ENCODE data around the gene TFF3. TPM values are rescaled to one million over a fixed set of nuclear protein-coding genes. Genes with fewer than 3 reads are reported as not detected.

The TFF3 gene
- total and polyA plus RNA-seq, 2 experiments from 2014 or later = 1.2 to 3.3 TPM

DNA sequence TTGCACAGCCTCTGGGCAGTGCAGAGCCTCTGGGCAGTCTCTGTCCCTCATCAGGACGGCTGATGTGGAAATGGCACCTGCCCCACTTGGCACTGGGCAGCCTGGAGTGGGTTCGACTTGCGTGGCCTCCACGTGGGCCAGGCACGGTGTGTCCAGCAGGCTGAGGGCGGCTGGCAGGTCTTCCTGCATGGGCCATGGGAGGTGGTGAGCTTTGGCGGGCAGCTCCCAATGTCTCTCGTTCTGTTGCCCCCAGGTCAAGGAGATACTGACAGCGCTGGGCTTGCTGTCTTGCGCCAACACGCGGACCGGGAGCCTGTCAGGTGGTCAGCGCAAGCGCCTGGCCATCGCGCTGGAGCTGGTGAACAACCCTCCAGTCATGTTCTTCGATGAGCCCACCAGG lies 33.2 kb downstream of the TFF3 start:
- Histone ChIP-seq H3K4me2 (no peak overlapping the region), H3K27ac (ENCODE audit: low read depth) (no peak overlapping the region), H2AFZ (no peak overlapping the region), H3K27me3 (ENCODE audit: insufficient read depth) (no peaks in the 10 kb centered on the region), H3F3A (replicated peaks; ENCODE audit: low read depth) (no peaks in the 10 kb centered on the region), H4K20me1 (replicated peaks; ENCODE audit: insufficient read depth) (no peaks in the 10 kb centered on the region), H3K9me2 (ENCODE audit: insufficient read depth) (no peaks in the 10 kb centered on the region), H3K36me3 (ENCODE audit: insufficient read depth) (no peaks in the 10 kb centered on the region), H3K4me3 (no peak overlapping the region), H3K4me1 (ENCODE audit: insufficient read depth) (no peaks in the 10 kb centered on the region), H3K79me2 (replicated peaks; ENCODE audit: insufficient read depth) (no peaks in the 10 kb centered on the region)
- H3K4me1 Mint-ChIP-seq = no peaks in the 10 kb centered on the region; the same call in 2 of the 3 replicates
- DNase-seq (ENCODE audit: low spot score) (no peak), ATAC-seq (no peak)
- no peak overlapping the region for H3K27ac Mint-ChIP-seq
- H3K4me3 Mint-ChIP-seq = no peak overlapping the region
- no peaks in the 10 kb centered on the region for H3K9me3 Mint-ChIP-seq
- no peak for TF ChIP-seq CTCF (conservative IDR thresholded peaks at IDR 0.05; ENCODE audit: low read depth in 2 of 2)
- no peak for TF ChIP-seq NANOG (IDR thresholded peaks at IDR 0.05; ENCODE audit: borderline replicate concordance)
- TF ChIP-seq, protein P1, sequence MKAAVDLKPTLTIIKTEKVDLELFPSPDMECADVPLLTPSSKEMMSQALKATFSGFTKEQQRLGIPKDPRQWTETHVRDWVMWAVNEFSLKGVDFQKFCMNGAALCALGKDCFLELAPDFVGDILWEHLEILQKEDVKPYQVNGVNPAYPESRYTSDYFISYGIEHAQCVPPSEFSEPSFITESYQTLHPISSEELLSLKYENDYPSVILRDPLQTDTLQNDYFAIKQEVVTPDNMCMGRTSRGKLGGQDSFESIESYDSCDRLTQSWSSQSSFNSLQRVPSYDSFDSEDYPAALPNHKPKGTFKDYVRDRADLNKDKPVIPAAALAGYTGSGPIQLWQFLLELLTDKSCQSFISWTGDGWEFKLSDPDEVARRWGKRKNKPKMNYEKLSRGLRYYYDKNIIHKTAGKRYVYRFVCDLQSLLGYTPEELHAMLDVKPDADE (IDR thresholded peaks at IDR 0.05) = no peak
- no peak for TF ChIP-seq JUNB (IDR thresholded peaks at IDR 0.05; ENCODE audit: unreplicated experiment)
- no peak for TF ChIP-seq CREB1 (CRISPR knock-in tag; IDR thresholded peaks at IDR 0.05; ENCODE audit: low read depth)
- TF ChIP-seq EZH2 (IDR thresholded peaks at IDR 0.05; ENCODE audit: low read depth, unreplicated experiment) = no peak
- TF ChIP-seq ZNF114 (CRISPR knock-in tag; IDR thresholded peaks at IDR 0.05) = no peak
- TF ChIP-seq POLR2AphosphoS5 (IDR thresholded peaks at IDR 0.05; ENCODE audit: low read depth) = no peak
- TF ChIP-seq ZNF331 (CRISPR knock-in tag; IDR thresholded peaks at IDR 0.05; ENCODE audit: low read depth) = no peak
- TF ChIP-seq ZNF462 (CRISPR knock-in tag; IDR thresholded peaks at IDR 0.05) = no peak
- H3K36me3 Mint-ChIP-seq (ENCODE audit: low read depth) = peaks cover 8% of the 10 kb centered on the region; the same call in 2 of the 3 replicates
- H3K27me3 Mint-ChIP-seq (ENCODE audit: insufficient read depth, low read depth, poor library complexity) = peaks cover 11% of the 10 kb centered on the region

Measured in GM23338 (cell line).